Measurements from ENCODE around the gene MFSD6.

The MFSD6 gene

GRCh38 chr2:190534310-190535120 lies 126.4 kb downstream of the MFSD6 start, which contains the start of gene NEMP2:
Gene NEMP2 (minus strand): TSS chr2:190534722. CDS start chr2:190534655, 67 bp downstream.
- peak; percentile 89 for DNase-seq

DNA sequence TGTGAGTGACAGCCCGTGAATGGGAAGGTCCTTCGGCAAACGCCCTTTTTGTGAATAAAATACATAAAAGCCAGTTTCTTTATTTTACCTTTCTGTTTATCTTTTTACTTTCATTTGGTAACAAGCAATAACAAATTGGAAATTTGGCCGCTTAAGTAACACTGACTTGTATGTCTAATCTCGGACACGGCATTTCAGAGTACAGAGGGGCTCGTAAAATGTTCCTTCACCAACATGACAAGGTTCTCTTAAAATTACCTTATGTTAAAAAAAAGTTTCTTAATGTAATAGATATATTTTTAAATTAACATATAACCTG lies 126.9 kb downstream of the MFSD6 start:
- no peak for DNase-seq

- DNase-seq = peak; percentile 34
Observed at GRCh38 chr2:190535586-190535985, 127.4 kb downstream of the MFSD6 start.

DNA sequence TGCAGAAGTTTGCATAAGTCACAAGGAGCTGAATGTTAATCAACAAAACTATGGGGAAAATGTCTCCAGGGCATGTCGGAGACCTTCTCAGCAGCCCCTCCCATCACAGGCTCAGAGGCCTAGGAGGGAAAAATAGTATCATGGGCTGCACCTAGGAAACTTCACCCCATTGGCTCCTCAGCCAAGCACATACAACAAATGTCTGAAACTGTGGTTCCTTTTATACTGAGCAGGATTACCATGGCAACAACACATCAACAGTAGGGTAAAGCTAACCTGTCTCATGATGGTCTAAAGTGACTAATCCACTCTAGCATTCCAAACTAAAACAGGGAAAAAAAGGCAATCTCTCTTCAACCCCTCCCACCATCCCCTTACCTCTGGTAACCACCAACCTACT lies 129.6 kb downstream of the MFSD6 start:
- peak; percentile 28 for DNase-seq

DNA sequence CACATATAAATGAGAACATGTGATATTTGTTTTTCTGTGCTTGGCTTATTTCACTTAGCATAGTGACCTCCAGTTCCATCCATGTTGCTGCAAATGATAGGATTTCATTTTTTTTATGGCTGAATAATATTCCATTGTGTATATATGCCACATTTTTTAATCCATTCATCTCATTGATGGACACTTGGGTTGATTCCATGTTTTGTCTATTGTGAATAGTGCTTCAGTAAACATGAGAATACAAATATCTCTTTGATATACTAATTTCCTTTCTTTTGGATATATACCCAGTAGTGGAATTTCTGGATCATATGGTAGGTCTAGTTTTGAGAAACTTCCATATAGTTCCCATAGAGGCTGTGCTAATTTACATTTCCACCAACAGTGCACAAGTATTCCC lies 130.0 kb downstream of the MFSD6 start:
- no peak for DNase-seq

DNA sequence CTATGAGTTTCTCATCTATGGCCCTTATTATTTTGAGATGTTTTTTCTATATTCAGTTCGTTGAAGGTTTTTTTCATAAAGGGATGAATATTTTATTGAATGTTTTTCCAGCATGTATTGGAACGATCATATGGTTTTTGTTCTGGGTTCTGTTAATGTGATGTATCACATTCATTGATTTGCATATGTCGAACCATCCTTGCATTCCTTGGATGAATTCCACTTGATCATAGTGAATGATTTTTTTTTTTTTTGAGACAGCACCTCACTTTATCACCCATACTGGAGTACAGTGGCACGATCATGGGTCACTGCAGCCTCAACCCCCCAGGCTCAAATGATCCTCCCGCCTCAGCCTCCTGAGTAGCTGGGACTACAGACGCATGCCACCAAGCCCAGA lies 131.9 kb downstream of the MFSD6 start:
- peak; percentile 58 for DNase-seq

DNA sequence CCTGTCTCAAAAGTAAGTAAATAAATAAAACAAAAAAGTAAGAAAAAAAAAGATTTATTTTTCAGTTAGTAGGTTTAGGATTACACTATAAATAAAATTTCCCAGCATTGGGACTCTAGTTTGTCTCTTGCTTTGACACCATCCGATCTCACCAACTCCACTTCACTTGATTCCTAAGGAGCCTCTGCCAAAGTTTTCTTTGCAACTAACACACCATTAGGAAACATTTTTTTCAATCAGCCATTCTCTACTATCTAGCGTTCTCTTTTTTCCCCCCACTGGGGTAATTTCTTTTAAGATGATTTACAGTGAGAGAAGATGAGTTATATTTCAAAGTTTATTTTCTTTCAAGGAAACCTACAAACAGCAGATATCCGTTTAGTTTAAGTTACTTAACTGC lies 136.9 kb downstream of the MFSD6 start:
- no peak for DNase-seq

- DNase-seq = no peak
Observed at GRCh38 chr2:190545555-190546385, 137.6 kb downstream of the MFSD6 start.

GRCh38 chr2:190546734-190547133 lies 138.6 kb downstream of the MFSD6 start:
- no peak for DNase-seq

GRCh38 chr2:190547886-190548285 lies 139.7 kb downstream of the MFSD6 start:
- no peak for DNase-seq

DNA sequence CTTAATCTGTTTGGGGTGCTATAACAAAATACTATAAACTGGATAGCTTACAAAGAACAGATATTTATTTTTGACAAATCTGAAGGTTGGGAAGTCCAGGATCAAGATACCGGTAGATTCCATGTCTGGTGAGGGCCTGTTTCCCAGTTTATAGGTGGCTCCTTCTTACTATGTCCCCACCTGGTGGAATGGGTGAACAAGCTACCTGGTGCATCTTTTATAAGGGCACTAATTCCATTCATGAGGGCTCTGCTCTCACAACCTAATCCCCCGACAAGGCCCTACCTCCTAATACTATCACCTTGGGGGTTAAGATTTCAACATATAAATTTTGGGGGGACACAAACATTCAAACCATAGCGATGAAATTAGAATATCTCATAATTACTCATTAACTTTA lies 142.0 kb downstream of the MFSD6 start:
- no peak for DNase-seq

All from hematopoietic multipotent progenitor cell treated with erythropoietin and hydrocortisone succinate and interleukin-3 and kit ligand, for 6 days (in vitro differentiated cells).